NCI-H2081 (cell line): Measurements from ENCODE around the gene MARCHF6.
"Not testable (repeated sequence)": the region's sequence is repeated elsewhere in the genome, so short reads cannot be mapped to it uniquely, and the experiment has no call there.

Experiments
- DNase-seq, 2 experiments: peaks; one replicate each; lab custom pipeline; 2025; lab: John Stamatoyannopoulos, UW

The MARCHF6 gene

GRCh38 chr5:10323588-10324488 lies 29.7 kb upstream of the MARCHF6 start:
- peak in 1 of 2 experiments; percentile 56 for DNase-seq

GRCh38 chr5:10324518-10325370 lies 28.8 kb upstream of the MARCHF6 start:
- DNase-seq = no peak

- DNase-seq = no peak
Observed at GRCh38 chr5:10328323-10328722, 25.2 kb upstream of the MARCHF6 start.

DNA sequence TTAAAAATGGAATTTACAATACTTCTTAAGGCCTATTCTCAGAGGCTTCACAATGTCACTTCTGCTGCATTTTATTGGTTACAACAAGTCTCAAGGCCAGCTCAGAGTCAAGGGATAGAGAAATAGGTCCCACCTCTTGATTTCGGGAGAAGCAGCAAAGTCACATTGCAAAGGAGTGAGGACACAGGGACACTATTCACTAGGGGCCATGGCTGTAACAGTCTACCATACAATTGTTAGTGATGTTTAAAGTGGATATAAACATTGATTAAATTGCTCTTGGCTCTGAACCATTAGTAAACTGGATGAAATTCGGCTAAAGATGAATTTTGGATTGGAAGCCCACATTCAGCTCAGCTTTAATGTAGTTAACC lies 24.1 kb upstream of the MARCHF6 start:
- DNase-seq = no peak

DNA sequence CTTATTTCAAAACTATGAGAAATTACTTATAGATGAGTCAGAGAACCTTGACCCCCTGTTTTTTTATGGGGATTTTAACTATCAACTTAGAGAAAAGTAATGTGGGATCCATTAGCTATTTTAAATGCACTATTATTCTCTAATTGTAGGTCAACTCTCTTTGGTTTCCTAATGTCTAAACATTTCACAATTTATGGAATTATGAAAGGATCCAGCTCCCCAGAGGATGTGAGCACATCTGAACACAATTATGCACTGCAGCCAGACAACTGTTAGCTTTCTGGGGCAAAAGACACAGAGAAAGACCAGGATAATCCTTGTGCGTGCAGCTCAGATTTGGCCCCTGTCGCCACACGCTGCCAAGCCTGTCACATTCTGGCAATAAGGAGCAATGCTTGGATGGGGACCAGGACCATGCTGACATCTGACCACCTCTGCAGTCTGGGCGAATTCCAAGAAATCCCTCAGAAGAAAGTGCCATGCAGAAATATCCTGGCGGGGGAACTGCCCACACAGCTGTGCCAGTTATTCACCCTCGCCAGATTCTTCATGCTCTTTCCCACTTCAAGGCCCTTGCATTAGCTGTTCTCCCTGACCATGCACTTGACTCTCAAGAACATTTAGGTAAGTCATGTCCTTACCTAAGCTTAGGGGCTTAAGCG lies 23.5 kb upstream of the MARCHF6 start:
- DNase-seq = peak in 1 of 2 experiments; percentile 57

GRCh38 chr5:10330511-10331230 lies 22.8 kb upstream of the MARCHF6 start:
- DNase-seq = no peak

DNA sequence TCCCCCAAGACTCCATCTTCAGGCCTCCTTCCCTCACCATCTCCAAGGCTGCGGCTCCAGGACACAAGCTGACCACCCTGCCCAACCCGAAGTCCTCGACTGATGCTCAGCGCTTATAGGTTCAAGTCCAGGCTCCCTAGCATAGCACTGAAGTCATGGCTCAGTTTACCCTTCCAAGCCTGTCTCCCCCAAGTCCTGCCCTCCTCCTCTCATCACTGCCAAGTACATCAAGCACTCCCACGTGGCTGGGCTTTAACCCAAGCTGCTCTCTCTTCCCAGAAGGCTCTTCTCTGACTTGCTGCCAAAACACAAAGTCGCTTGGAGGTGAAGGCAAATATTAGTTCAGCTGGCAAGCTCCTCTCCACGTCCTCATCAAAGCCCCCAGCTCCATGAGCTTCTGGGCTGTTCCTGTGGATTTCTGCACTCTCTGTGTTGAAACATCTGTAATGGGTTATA lies 22.1 kb upstream of the MARCHF6 start:
- peak; percentile 97 to 100 for DNase-seq

- peak in 1 of 2 experiments; percentile 39 for DNase-seq
Observed at GRCh38 chr5:10332301-10332700, 21.2 kb upstream of the MARCHF6 start.

- DNase-seq = no peak
Observed at GRCh38 chr5:10333154-10334006, 20.1 kb upstream of the MARCHF6 start.

- DNase-seq = no peak
Observed at GRCh38 chr5:10334831-10335230, 18.7 kb upstream of the MARCHF6 start.

- no peak for DNase-seq
Observed at GRCh38 chr5:10335711-10336470, 17.6 kb upstream of the MARCHF6 start.

- DNase-seq = no peak
Observed at GRCh38 chr5:10337107-10337506, 16.4 kb upstream of the MARCHF6 start.

DNA sequence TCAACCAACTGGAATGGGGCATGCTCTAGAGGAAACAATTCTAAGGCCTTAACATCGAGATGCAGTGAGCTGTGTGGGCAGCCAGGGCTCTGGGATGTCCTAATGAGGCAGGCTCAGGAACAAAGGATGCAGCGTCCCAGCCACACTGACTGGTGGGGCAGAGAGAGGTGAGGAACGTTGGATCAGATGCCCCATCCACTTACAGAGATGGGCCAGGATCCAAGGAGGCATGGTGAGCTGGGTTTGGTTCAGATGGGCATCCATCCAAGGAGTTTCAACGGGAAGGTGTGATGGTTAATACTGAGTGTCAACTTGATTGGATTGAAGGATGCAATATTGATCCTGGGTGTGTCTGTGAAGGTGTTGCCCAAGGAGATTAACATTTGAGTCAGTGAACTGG lies 15.5 kb upstream of the MARCHF6 start:
- peak; percentile 36 to 53 for DNase-seq

- peak; percentile 69 to 79 for DNase-seq
Observed at GRCh38 chr5:10338686-10339057, 14.8 kb upstream of the MARCHF6 start.

GRCh38 chr5:10339058-10339811 lies 14.3 kb upstream of the MARCHF6 start:
- DNase-seq = peak; percentile 98 to 99

DNA sequence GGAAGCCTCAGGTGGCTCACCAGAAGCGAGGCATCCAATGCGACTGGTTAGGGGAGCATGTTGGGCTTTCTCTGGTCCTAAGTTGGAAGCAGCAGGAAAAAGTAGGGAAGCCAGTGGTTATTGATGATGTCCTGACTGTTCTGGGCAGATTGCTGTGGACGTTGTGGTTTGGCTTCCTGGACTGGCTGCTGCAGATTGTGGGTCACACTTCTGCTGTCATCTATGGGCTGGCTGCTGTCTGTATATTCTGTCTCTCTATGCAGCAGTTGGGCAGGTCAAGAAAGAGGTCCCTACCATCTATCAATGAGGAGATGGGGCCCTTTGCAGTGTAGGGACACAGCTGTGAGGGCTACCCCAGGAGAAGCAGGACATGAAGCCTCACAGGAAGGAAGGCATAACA lies 13.5 kb upstream of the MARCHF6 start:
- no peak for DNase-seq

DNA sequence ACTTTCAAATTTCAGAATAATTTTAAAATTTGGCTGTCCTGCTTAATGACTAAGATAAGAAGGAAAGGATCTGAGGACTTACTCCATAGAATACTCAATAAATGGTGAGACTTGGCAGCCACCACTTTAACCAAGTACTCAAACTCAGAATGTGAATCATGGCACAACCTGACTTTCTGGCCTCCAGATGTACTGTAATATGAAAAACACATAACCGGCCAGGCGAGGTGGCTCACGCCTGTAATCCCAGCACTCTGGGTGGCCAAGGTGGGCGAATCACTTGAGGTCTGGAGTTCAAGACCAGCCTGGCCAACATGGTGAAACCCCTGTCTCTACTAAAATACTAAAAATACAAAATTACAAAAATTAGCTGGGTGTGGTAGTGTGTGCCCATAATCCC lies 10.0 kb upstream of the MARCHF6 start:
- DNase-seq = no peak

DNA sequence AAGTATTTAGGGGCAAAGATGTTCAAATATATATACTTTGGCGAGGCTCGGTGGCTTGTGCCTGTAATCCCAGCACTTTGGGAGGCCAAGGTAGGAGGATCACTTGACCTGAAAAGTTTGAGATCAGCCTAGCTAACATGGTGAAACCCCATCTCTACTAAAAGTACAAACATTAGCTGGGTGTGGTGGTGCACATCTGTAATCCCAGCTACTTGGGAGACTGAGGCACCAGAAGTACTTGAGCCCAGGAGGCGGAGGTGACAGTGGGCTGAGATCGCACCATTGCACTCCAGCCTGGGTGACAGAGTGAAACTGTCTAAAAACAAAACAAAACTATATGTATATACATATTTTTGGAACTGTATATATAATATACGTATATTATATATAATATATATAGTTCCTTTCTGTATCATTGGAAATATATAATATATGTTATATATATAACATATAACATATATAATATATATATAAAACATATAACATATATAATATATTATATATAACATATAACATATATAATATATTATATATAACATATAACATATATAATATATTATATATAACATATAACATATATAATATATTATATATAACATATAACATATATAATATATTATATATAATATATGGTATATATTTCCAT lies 8.9 kb upstream of the MARCHF6 start:
- DNase-seq = not testable (repeated sequence)

- DNase-seq = no peak
Observed at GRCh38 chr5:10348258-10348657, 5.2 kb upstream of the MARCHF6 start.
